K562 (cell line): ENCODE results near the gene NAA80. TPM values are rescaled to one million over a fixed set of nuclear protein-coding genes. Genes with fewer than 3 reads are reported as not detected.

Experiments used
- ELF1 ChIP-seq: fragments of 200-800 bp; sonication (Bioruptor generic); IDR thresholded peaks from 2 replicates; pipeline ENCODE4 v1.6.1; 2016; ENCODE audit warnings: missing genetic modification characterization, missing compliant biosample characterization
- EP400 ChIP-seq: fragments of 450-650 bp; IDR thresholded peaks from 2 replicates; pipeline ENCODE4 v1.6.1; 2017; ENCODE audit warnings: antibody characterized with exemption, mild to moderate bottlenecking, moderate library complexity
- GABPB2 ChIP-seq: fragments of 250-450 bp; sonication (Bioruptor Pico); conservative IDR thresholded peaks from 2 replicates; pipeline ENCODE4 v1.5.1; 2021; ENCODE audit warnings: mild to moderate bottlenecking
- MECOM ChIP-seq: fragments of 250-450 bp; sonication (Bioruptor Pico); IDR thresholded peaks from 2 replicates; pipeline ENCODE4 v1.8.0; 2022; ENCODE audit warnings: inconsistent platforms
- NRF1 ChIP-seq, 2 experiments: fragments of 450-650 bp; IDR thresholded peaks in 1 of 2; conservative IDR thresholded peaks in 1 of 2; 2 replicates each; pipeline ENCODE4 v1.6.1; 2014; ENCODE audit warnings: mild to moderate bottlenecking in 2 of 2
- RBM39 ChIP-seq: fragments of 200-400 bp; formaldehyde crosslinking; optimal IDR thresholded peaks from 2 replicates; pipeline ENCODE3; 2018; ENCODE audit warnings: low read depth, low read length
- XRCC3 ChIP-seq: fragments of 450-650 bp; IDR thresholded peaks from 2 replicates; pipeline ENCODE4 v1.6.1; 2017; ENCODE audit warnings: mild to moderate bottlenecking, moderate library complexity
- ZNF253 ChIP-seq: fragments of 250-450 bp; sonication (Bioruptor Pico); conservative IDR thresholded peaks from 2 replicates; pipeline ENCODE4 v1.6.1; 2021; ENCODE audit warnings: mild to moderate bottlenecking
- ZNF436 ChIP-seq: fragments of 250-450, 450-650 bp; sonication (Bioruptor Pico); formaldehyde crosslinking; IDR thresholded peaks from 2 replicates; pipeline ENCODE4 v1.7.0; 2020; ENCODE audit warnings: mild to moderate bottlenecking
- ZNF668 ChIP-seq: fragments of 250-450 bp; sonication (Bioruptor Pico); IDR thresholded peaks from 2 replicates; pipeline ENCODE4 v1.8.0; 2022; ENCODE audit warnings: mild to moderate bottlenecking, inconsistent platforms
- polyA plus RNA-seq, 8 experiments: library from polyadenylated mRNA; depleted of rRNA in 4 of 8; stranded (reverse) in 5 of 8; unstranded in 3 of 8; fragments of >200 nt; fragmentation: Nextera tagmentation in 2 of 8; fragmentation: Illumina TruSeq in 1 of 8; extraction: Ambion mirVana in 2 of 8; extraction: Trizol in 1 of 8; gene quantifications; 2 replicates each; pipeline versions ENCODE4 v1.2.1 to v1.2.3, GENCODE V29; 2011 to 2014; ENCODE audit warnings: inconsistent platforms in 1 of 8, missing spikeins in 1 of 8
- total RNA-seq, 7 experiments: library from RNA; depleted of rRNA in 6 of 7; stranded (reverse); fragments of >200 nt in 6 of 7; fragmentation: Illumina TruSeq in 2 of 7; extraction: Trizol in 2 of 7; gene quantifications; 2 replicates each; pipeline versions ENCODE4 v1.2.1 to v1.2.3, GENCODE V29; 2011 to 2021; ENCODE audit warnings: low replicate concordance in 1 of 7
- TF ChIP-seq, protein P1 (sequence below), 2 experiments: fragments of 450-650 bp; formaldehyde crosslinking in 1 of 2; IDR thresholded peaks; 2 replicates each; pipeline versions ENCODE4 v1.4.0 to v1.6.1; 2014 to 2020; ENCODE audit warnings: mild to moderate bottlenecking in 2 of 2, borderline replicate concordance in 1 of 2, low read depth in 1 of 2
- TF ChIP-seq, protein P2 (sequence below): fragments of 450-650 bp; formaldehyde crosslinking; IDR thresholded peaks from 2 replicates; pipeline ENCODE4 v1.4.0; 2022; ENCODE audit warnings: mild to moderate bottlenecking, moderate library complexity
- TF ChIP-seq, protein P3 (sequence below), 2 experiments: fragments of 450-650 bp; IDR thresholded peaks; 2 replicates each; pipeline ENCODE4 v1.6.1; 2016

Gene NAA80
- total and polyA plus RNA-seq, 9 of the 15 experiments (the other 6 are each of a cell fraction or from before 2014, with no cell fraction given) = 0.82 to 24.0 (median 8.6) TPM

DNA sequence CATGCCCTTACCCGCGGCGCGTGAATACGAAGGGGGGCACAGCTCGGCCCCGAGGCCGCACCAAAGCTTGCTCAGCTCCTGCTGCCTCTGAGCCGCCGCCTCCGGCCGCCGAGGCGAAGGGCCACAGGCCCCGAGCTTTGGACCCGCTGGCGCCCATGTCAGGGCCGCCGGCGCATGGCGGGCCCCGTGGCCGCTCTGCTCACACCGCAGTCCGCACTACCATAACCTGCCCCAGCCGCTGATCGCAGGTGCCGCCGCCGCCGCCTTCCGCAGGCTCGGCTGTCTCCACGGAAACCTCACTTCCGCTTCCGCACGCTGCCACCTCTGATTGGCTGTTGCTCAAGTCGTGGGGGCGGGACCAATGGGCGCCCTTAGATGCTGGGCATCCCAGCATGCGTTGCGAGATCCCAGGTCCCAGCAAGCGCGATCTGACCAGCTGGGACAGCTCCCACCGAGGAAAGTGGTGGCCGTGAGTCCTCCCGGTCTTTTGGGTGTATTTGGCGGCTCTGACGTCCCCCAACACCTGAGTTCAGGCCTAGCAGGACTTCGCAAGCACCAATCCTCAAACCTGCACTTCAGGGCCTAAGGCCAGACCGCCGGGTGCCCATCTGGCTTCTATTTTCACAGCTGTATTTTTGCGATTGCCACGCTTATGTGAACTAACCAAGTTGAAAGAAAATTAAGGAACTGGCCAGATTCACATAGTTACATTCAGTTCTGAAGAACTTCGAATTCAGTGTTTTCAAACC lies 28.9 kb upstream of the NAA80 start, which contains the start of gene TUSC2 (continued):
- TF ChIP-seq, protein P1, sequence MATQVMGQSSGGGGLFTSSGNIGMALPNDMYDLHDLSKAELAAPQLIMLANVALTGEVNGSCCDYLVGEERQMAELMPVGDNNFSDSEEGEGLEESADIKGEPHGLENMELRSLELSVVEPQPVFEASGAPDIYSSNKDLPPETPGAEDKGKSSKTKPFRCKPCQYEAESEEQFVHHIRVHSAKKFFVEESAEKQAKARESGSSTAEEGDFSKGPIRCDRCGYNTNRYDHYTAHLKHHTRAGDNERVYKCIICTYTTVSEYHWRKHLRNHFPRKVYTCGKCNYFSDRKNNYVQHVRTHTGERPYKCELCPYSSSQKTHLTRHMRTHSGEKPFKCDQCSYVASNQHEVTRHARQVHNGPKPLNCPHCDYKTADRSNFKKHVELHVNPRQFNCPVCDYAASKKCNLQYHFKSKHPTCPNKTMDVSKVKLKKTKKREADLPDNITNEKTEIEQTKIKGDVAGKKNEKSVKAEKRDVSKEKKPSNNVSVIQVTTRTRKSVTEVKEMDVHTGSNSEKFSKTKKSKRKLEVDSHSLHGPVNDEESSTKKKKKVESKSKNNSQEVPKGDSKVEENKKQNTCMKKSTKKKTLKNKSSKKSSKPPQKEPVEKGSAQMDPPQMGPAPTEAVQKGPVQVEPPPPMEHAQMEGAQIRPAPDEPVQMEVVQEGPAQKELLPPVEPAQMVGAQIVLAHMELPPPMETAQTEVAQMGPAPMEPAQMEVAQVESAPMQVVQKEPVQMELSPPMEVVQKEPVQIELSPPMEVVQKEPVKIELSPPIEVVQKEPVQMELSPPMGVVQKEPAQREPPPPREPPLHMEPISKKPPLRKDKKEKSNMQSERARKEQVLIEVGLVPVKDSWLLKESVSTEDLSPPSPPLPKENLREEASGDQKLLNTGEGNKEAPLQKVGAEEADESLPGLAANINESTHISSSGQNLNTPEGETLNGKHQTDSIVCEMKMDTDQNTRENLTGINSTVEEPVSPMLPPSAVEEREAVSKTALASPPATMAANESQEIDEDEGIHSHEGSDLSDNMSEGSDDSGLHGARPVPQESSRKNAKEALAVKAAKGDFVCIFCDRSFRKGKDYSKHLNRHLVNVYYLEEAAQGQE (IDR thresholded peaks at IDR 0.05; ENCODE audit: borderline replicate concordance) = peak; percentile 55
- TF ChIP-seq, protein P1 (CRISPR knock-in tag; IDR thresholded peaks at IDR 0.05; ENCODE audit: low read depth) = no peak
- no peak for TF ChIP-seq ZNF253 (CRISPR knock-in tag)
- no peak for TF ChIP-seq XRCC3
- TF ChIP-seq MECOM (CRISPR knock-in tag) = no peak
- TF ChIP-seq ZNF668 (CRISPR knock-in tag) = no peak
- TF ChIP-seq, protein P2, sequence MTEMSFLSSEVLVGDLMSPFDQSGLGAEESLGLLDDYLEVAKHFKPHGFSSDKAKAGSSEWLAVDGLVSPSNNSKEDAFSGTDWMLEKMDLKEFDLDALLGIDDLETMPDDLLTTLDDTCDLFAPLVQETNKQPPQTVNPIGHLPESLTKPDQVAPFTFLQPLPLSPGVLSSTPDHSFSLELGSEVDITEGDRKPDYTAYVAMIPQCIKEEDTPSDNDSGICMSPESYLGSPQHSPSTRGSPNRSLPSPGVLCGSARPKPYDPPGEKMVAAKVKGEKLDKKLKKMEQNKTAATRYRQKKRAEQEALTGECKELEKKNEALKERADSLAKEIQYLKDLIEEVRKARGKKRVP = no peak
- TF ChIP-seq RBM39 = no peak
- peak; percentile 62 to 67 for TF ChIP-seq NRF1 (conservative IDR thresholded peaks at IDR 0.05 in 1 of 2, IDR thresholded peaks at IDR 0.05 in 1 of 2)
- TF ChIP-seq, protein P3, sequence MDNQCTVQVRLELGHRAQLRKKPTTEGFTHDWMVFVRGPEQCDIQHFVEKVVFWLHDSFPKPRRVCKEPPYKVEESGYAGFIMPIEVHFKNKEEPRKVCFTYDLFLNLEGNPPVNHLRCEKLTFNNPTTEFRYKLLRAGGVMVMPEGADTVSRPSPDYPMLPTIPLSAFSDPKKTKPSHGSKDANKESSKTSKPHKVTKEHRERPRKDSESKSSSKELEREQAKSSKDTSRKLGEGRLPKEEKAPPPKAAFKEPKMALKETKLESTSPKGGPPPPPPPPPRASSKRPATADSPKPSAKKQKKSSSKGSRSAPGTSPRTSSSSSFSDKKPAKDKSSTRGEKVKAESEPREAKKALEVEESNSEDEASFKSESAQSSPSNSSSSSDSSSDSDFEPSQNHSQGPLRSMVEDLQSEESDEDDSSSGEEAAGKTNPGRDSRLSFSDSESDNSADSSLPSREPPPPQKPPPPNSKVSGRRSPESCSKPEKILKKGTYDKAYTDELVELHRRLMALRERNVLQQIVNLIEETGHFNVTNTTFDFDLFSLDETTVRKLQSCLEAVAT (IDR thresholded peaks at IDR 0.05) = no peak
- TF ChIP-seq ZNF436 (CRISPR knock-in tag) = no peak
- TF ChIP-seq EP400 = peak; percentile 40; the same call in 1 of the 2 replicates
- peak; percentile 69 for TF ChIP-seq ELF1 (tag)
- no peak for TF ChIP-seq GABPB2
